Neural cell (in vitro differentiated cells): Measurements from ENCODE around the gene WNK2. TPM values are rescaled to one million over a fixed set of nuclear protein-coding genes. Genes with fewer than 3 reads are reported as not detected.

Experiments
- polyA plus RNA-seq: library from polyadenylated mRNA; depleted of rRNA; stranded (reverse); fragments of >200 nt; gene quantifications from 2 replicates; pipeline ENCODE4 v1.2.3, GENCODE V29; 2014

The WNK2 gene
- polyA plus RNA-seq, 1 donor from 2014 or later = 37.1 TPM

Other genes starting within 250 kb of the WNK2 start
- gene FGD3, start 236.6 kb upstream of the WNK2 start, polyA plus RNA-seq = 8.3 and 9.3 TPM in 2 replicates
- not detected in 2 replicates for gene SUSD3, start 125.4 kb upstream of the WNK2 start, polyA plus RNA-seq
- gene CARD19, start 87.9 kb upstream of the WNK2 start, polyA plus RNA-seq = 56.0 and 66.7 TPM in 2 replicates
- 2.7 and 7.6 TPM in 2 replicates for gene NINJ1, start 49.9 kb upstream of the WNK2 start, polyA plus RNA-seq